ENCODE measurements around the gene CLEC20A. TPM values are rescaled to one million over a fixed set of nuclear protein-coding genes. Genes with fewer than 3 reads are reported as not detected.

The CLEC20A gene
- 1.8 TPM for total RNA-seq

GRCh38 chr1:178496410-178497135 lies at the start of gene CLEC20A:
TSS of gene CLEC20A (minus strand) at chr1:178496964. CDS start at chr1:178496939, 25 bp downstream.

GRCh38 chr1:178512566-178513277 lies 16.0 kb upstream of the CLEC20A start, which contains the start of gene TEX35:
TSS of gene TEX35 (plus strand) at chr1:178513109. CDS start at chr1:178513189, 80 bp downstream.

Small RNA genes within 50 kb of the gene (small RNA-seq; reads per million reads assigned to genes)
- not detected for gene RF00017 (ENCODE audit: low replicate concordance)

Other genes with a start within 250 kb of the CLEC20A start
- gene TEX35, start 16.1 kb upstream of the CLEC20A start, total RNA-seq = not detected
- 42.4 TPM for gene RALGPS2, start 228.3 kb upstream of the CLEC20A start, total RNA-seq